ENCODE measurements around the gene MYO1G.

Gene MYO1G

DNA sequence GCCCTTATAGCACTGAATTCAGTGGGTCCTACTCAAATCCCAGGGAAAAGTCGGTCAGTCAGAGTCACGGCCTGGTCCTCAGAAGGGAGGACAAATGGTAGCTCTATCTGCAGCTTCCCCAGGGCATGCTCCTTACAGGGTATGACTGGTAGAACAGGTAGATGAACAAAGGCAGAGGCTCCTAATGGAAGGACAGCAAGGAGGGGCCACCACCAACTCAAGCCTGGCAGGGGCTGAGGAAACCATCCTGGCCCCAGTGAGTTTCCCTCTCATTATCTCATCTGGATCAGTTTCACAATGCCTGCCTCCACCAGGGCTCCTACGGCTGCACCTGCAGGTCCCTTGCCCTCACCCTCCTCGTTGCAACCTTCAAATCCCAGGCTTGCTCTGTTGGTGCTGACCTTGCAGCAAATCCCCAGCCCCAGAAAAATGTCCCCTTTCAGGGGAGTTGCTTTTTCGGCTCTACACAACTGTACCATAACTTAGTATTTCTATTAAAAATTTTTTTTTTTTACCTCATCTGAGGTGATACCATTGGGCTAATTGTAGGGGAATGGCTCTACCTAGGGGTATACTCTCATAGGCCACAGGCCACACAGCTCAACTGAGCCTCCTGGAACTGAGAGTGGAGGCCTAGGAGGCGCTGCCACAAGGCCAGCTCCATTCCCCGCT, 2.4 kb upstream of the MYO1G start:
- Histone ChIP-seq H3K27me3 (replicated peaks; ENCODE audit: control insufficient read depth, insufficient read depth, low read length) (no peaks in the 10 kb centered on the region), H3K36me3 (ENCODE audit: control insufficient read depth, insufficient read depth, low read length) (peaks cover 37% of the 10 kb centered on the region), H3K4me3 (replicated peaks; ENCODE audit: low read depth, low read length) (peak overlapping the region; percentile 26; the same call in 1 of the 2 replicates)
- no peak for DNase-seq (ENCODE audit: extremely low read depth, insufficient read length)
- peak; percentile 26 for TF ChIP-seq CTCF (IDR thresholded peaks at IDR 0.05; ENCODE audit: insufficient read depth, low read length, poor library complexity, severe bottlenecking)

GRCh38 chr7:44980393-44981034, 1.7 kb upstream of the MYO1G start:
- H3K36me3 ChIP-seq (ENCODE audit: control insufficient read depth, insufficient read depth, low read length): peaks cover 43% of the 10 kb centered on the region
- no peak for TF ChIP-seq CTCF (IDR thresholded peaks at IDR 0.05; ENCODE audit: insufficient read depth, low read length, poor library complexity, severe bottlenecking)
- no peaks in the 10 kb centered on the region for H3K27me3 ChIP-seq (replicated peaks; ENCODE audit: control insufficient read depth, insufficient read depth, low read length)
- no peak overlapping the region for H3K4me3 ChIP-seq (replicated peaks; ENCODE audit: low read depth, low read length)
- peak; percentile 82 for DNase-seq (ENCODE audit: extremely low read depth, insufficient read length)

DNA sequence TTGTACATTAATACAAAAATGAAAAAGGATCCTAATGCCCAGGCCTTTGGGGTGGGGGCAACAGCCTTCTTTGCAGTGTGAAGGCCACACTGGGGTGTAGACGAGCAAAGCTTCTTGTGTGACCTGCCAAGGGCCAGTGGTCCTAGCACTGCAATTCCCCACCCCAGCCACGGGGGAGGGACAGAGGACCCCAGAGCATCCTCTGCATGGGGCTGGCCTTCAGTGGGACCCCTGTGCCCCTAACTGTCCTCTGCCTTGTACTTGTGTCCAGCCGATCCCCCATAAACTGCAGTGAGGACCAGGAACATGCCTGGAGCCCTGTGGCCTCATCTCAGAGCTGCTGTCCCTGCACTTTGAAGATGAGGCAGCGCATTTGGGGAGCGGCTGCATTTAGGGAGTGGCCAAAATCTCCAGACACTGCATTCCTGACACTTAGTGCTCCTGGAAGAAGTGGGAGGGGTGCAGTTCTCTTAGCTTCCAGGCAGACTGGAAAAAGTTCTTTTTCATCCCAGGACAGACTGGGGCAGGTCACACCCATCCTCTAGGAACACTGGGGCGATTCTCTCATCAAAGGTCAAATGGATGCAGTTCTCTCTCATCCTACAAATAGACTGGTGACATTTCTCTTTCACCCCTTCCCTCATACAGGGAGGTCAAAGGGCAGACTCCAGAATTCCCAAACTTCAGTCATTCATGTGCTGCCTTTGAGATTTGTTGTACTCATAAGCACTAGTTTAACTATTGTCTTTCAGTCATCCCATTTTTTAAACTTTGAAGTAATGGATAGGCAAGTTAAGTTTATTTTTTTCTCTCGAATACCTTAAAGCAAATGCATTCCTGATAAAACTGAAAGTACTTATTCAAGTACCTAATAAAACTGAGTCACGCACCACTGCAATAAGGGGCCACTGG, 922 bp upstream of the MYO1G start:
- Histone ChIP-seq H3K36me3 (ENCODE audit: control insufficient read depth, insufficient read depth, low read length) (peaks cover 49% of the 10 kb centered on the region), H3K27me3 (replicated peaks; ENCODE audit: control insufficient read depth, insufficient read depth, low read length) (no peaks in the 10 kb centered on the region), H3K4me3 (replicated peaks; ENCODE audit: low read depth, low read length) (peak overlapping the region; percentile 98)
- peak; percentile 41 for TF ChIP-seq CTCF (IDR thresholded peaks at IDR 0.05; ENCODE audit: insufficient read depth, low read length, poor library complexity, severe bottlenecking)
- DNase-seq (ENCODE audit: extremely low read depth, insufficient read length): no peak

DNA sequence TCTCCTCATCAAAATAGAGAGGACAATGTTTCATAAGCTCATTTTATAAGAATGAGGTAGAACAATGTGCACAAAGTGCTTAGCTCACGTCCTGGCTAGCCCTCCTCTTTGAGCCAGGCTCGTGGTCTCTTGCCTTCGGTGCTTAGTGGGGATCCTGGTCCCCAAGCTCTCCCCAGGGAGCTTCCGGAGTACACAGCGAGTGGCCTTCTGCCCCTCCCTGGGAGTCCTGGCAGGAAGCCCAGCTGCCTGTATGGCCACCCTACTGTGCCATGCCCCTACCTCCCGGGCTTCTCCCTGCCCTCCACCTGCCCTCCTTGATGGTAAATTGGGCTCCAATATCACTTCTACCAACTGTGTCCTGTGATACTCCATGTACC, 868 bp downstream of the MYO1G start:
- no peaks in the 10 kb centered on the region for H3K27me3 ChIP-seq (replicated peaks; ENCODE audit: control insufficient read depth, insufficient read depth, low read length)
- peaks cover 48% of the 10 kb centered on the region for H3K36me3 ChIP-seq (ENCODE audit: control insufficient read depth, insufficient read depth, low read length)
- no peak for DNase-seq (ENCODE audit: extremely low read depth, insufficient read length)
- peak overlapping the region; percentile 98 for H3K4me3 ChIP-seq (replicated peaks; ENCODE audit: low read depth, low read length)
- TF ChIP-seq CTCF (IDR thresholded peaks at IDR 0.05; ENCODE audit: insufficient read depth, low read length, poor library complexity, severe bottlenecking): no peak

DNA sequence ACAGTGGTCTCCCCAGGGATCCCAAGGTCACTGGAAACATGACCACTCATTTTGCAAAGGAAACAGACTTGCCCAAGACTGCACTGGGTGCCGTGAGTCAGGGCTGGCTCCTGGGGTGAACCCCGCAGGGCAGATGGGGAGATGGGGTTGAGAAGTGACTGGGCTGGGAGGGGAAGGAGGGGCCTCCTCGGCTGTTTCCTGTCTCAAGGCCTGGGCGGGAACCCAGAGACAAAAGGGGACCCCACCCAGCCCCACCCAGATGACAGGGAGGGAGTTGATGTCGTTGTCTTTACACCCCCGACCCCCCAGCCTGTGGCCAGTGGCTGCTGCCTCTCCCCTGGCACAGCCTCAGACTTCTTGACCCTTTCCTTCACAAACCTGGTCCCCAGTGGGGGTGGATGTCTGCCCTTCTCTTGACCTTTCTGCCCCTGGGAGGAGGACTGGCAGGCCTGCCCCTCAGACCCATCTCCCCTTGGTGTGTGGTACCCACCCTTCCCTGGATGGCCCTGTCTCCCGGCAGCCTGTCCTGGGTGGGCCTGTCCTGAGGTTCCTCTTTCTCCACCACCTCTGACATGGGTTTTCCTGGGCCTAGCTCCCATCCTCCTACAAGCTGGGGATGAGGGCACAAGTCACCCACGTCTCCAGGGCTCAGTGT, 1.4 kb downstream of the MYO1G start:
- peak; percentile 66 for DNase-seq (ENCODE audit: extremely low read depth, insufficient read length)
- H3K4me3 ChIP-seq (replicated peaks; ENCODE audit: low read depth, low read length): peak overlapping the region; percentile 98
- peaks cover 48% of the 10 kb centered on the region for H3K36me3 ChIP-seq (ENCODE audit: control insufficient read depth, insufficient read depth, low read length)
- no peaks in the 10 kb centered on the region for H3K27me3 ChIP-seq (replicated peaks; ENCODE audit: control insufficient read depth, insufficient read depth, low read length)
- no peak for TF ChIP-seq CTCF (IDR thresholded peaks at IDR 0.05; ENCODE audit: insufficient read depth, low read length, poor library complexity, severe bottlenecking)
